Tibial artery (tissue), 4 donors: ENCODE measurements around the gene ART5.

Source experiments
- DNase-seq, 2 donors: peaks; one replicate each; pipeline ENCODE4 v3.0.0-alpha.2; 2019
- H3K27ac ChIP-seq, 2 donors: fragments of 200-600 bp; sonication (generic) in 1 of 2; 1 replicate in 1 of 2; 2 replicates in 1 of 2; pipeline ENCODE4 v1.5.1; 2018 to 2019; ENCODE audit warnings: mild to moderate bottlenecking in 1 of 2
- H3K27me3 ChIP-seq, 2 donors: fragments of 200-600 bp; sonication (generic) in 1 of 2; one replicate each; pipeline versions ENCODE4 v1.5.1 to v1.6.0; 2016 to 2019
- H3K36me3 ChIP-seq, 3 donors: fragments of 200-600 bp; sonication (generic) in 2 of 3; one replicate each; pipeline ENCODE4 v1.5.1; 2016 to 2019; ENCODE audit warnings: mild to moderate bottlenecking in 2 of 3
- H3K4me1 ChIP-seq, 4 donors: fragments of 200-600 bp; sonication (generic) in 2 of 4; 1 replicate in 3 of 4; 2 replicates in 1 of 4; pipeline ENCODE4 v1.5.1; 2016 to 2019
- H3K4me3 ChIP-seq, 2 donors: fragments of 200-600 bp; sonication (generic) in 1 of 2; 1 replicate in 1 of 2; 2 replicates in 1 of 2; pipeline ENCODE4 v1.5.1; 2018 to 2019; ENCODE audit warnings: mild to moderate bottlenecking in 2 of 2
- H3K9me3 ChIP-seq, 3 donors: fragments of 200-600 bp; sonication (generic) in 1 of 3; one replicate each; pipeline ENCODE4 v1.5.1; 2016 to 2019
- CTCF ChIP-seq, 2 experiments: fragments of 200-600 bp in 1 of 2; fragments of 450-650 bp in 1 of 2; IDR thresholded peaks; one replicate each; pipeline ENCODE4 v1.5.1; 2017 to 2019; ENCODE audit warnings: antibody characterized with exemption in 2 of 2, mild to moderate bottlenecking in 1 of 2, moderate library complexity in 1 of 2
- intact Hi-C: fragments of 100-400 bp; cut with DNase I; formaldehyde crosslinking; loops from one replicate; pipeline ENCODE4 v1.15.0; 2023; ENCODE audit warnings: low total_unique reads

ART5 gene

GRCh38 chr11:3635641-3636375 is 6.0 kb downstream of the ART5 start:
- Histone ChIP-seq H3K4me1 (no peaks in the 10 kb centered on the region), H3K27ac (no peak overlapping the region), H3K9me3 (no peaks in the 10 kb centered on the region), H3K4me3 (no peak overlapping the region), H3K27me3 (no peaks in the 10 kb centered on the region), H3K36me3 (no peaks in the 10 kb centered on the region)
- DNase-seq: no peak
- intact Hi-C loops: no loop called here
- no peak for TF ChIP-seq CTCF (IDR thresholded peaks at IDR 0.05)

GRCh38 chr11:3632070-3632660 is 9.6 kb downstream of the ART5 start:
- Histone ChIP-seq H3K9me3 (no peaks in the 10 kb centered on the region), H3K36me3 (no peaks in the 10 kb centered on the region), H3K4me3 (no peak overlapping the region), H3K27me3 (no peaks in the 10 kb centered on the region), H3K27ac (no peak overlapping the region), H3K4me1 (no peaks in the 10 kb centered on the region)
- TF ChIP-seq CTCF (IDR thresholded peaks at IDR 0.05): no peak
- intact Hi-C loops: no loop called here
- peak in 1 of 2 donors; percentile 10 for DNase-seq

- no peak for TF ChIP-seq CTCF (IDR thresholded peaks at IDR 0.05)
- Histone ChIP-seq H3K4me3 (no peak overlapping the region), H3K9me3 (no peaks in the 10 kb centered on the region), H3K27ac (no peak overlapping the region), H3K4me1 (no peaks in the 10 kb centered on the region), H3K27me3 (no peaks in the 10 kb centered on the region), H3K36me3 (no peaks in the 10 kb centered on the region)
- intact Hi-C loops: no loop called here
- no peak for DNase-seq
These were observed 10.5 kb downstream of the ART5 start for GRCh38 chr11:3631331-3631730.

GRCh38 chr11:3627291-3627690 is 14.5 kb downstream of the ART5 start:
- Histone ChIP-seq H3K4me3 (no peak overlapping the region), H3K4me1 (no peaks in the 10 kb centered on the region), H3K36me3 (no peaks in the 10 kb centered on the region), H3K27me3 (no peaks in the 10 kb centered on the region), H3K9me3 (no peaks in the 10 kb centered on the region), H3K27ac (no peak overlapping the region)
- TF ChIP-seq CTCF (IDR thresholded peaks at IDR 0.05): no peak
- peak in 1 of 2 donors; percentile 4 for DNase-seq
- intact Hi-C loops: no loop called here

- H3K9me3 ChIP-seq: no peaks in the 10 kb centered on the region
- DNase-seq: peak; percentile 73 to 81
- H3K36me3 ChIP-seq: no peaks in the 10 kb centered on the region
- intact Hi-C loops: no loop called here
- no peak overlapping the region for H3K4me3 ChIP-seq
- no peaks in the 10 kb centered on the region for H3K27me3 ChIP-seq
- no peak overlapping the region for H3K27ac ChIP-seq
- H3K4me1 ChIP-seq: no peaks in the 10 kb centered on the region
- TF ChIP-seq CTCF (IDR thresholded peaks at IDR 0.05): no peak
These were observed 15.4 kb downstream of the ART5 start for GRCh38 chr11:3626250-3626960.
